CD4-positive, alpha-beta T cell treated with Interleukin-10 for 1 hour (primary cell): ENCODE results near the gene ANXA4.
"Not testable (repeated sequence)": the region's sequence is repeated elsewhere in the genome, so short reads cannot be mapped to it uniquely, and the experiment has no call there.

Source experiments
- DNase-seq: peaks from one replicate; pipeline ENCODE4 v3.0.0-alpha.2; 2020

Gene ANXA4

DNA sequence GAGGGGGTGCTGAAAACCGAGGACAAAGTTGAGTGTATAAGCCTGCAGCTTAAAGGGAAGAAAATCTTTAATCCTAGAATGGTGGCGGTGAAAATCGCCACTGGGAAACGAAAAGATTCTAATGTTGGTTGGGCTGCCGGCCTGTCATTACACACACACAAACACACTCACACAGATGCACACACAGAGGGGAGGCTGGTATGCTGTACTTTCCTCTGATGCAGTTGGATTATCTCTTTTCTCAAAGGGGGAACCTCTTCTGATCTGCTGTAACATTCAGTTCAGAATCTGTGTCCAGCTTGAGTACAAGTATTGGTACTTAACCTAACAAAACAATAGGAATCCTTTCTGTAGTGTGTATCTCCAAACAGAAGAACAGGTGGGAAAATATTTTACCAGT lies 39.0 kb downstream of the ANXA4 start:
- no peak for DNase-seq

DNA sequence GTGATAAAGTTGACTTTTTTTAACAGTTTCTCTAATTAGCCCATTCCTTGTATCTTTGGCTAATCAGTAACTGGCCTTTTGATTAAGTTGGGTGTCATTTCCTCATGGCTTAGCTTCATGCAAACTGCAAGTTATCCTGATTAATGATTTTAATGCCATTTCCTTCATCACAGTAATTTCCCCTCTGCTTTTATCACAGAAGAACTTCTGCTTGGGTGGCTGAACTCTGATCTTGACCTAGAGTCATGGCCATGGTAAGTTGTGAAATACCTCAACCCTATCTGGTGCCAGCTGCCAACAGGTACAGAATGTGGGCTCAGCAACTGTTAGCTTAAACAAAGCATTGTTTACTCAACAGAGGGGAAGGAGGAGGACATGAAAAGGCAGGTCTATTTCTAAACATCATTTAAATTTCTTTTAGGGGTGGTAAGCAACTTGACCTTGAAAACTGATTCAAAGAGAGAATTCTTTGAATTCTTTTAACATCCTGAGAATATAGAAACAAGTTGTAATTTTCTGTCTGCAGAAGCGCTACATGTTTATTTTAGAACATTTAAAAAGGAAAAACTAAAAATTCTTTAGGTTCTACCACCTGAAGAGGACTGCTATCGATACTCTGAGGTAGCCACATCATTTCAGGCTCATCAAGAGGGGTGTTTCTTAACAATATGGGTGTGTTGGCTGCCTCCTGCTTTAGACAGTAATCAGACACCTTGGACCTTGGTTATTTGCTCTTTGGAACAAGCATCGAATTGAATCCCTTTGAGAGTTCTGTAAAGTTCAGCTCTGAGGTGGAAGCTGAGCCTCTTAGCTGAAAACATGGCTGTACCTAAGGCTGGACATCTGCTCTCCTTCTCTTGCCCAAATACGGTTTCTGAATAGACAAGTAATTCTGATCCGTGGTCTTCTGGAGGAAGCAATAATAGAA lies 39.7 kb downstream of the ANXA4 start:
- DNase-seq = no peak

DNA sequence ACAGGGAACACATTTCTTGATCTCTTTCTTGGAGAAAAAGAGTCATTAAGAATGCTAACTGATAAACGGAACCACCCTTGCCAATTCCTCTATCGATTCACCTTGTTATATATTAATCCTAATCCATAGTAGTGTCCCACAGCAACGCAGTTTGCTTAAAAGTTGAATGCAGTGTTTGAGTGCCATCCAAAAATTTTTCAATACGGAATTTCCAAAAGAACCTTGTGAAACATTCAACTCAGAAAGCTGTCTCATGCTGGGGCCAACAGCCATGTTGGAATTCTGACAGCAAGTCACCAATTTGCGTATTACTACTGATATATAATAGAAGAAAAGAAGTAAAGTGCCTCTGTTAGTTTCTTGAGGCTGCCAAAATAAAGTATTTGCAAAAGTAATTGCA lies 42.3 kb downstream of the ANXA4 start:
- DNase-seq = no peak

DNA sequence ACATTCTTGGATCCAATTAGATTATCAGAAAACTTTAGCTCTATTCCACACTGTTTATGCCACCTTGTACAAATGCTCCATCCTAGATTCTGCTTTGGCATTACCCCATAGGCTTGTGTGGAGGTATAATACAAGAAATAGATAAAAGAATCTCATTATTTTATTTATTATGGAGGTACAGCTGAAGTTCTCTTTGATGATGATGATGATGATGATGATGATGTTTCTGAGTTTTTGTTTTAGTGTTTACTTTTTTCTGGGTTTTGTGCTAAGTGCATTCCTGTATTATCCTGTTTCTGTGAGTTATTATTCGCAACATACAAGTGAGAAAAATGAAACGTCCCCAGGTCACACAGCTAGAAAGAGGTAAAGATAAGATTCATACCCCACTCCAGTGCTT lies 43.4 kb downstream of the ANXA4 start:
- DNase-seq = no peak

DNA sequence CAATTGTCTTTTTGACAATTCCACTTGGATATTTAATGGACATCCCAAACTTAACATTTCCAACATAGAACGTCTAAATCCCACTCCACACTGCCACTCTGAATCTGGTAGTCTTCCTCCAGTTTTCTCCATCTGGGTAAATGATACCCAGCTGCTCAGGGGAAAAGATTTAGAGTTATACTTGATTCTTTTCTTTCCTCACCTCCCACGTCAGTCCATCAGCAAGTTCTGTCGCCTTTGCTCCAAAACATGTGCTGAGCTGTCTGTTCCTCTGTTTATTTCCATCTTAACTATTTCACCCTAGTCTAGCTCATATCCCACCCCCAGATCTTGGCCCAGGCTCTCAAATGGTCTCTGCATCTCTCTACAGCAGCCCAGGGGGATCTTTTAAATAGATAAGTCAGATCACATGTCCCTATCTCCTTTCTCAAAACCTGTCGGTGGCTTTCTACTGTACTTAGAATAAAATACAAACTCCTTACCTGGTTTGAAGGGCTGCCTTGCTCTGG lies 44.2 kb downstream of the ANXA4 start:
- DNase-seq = no peak

DNA sequence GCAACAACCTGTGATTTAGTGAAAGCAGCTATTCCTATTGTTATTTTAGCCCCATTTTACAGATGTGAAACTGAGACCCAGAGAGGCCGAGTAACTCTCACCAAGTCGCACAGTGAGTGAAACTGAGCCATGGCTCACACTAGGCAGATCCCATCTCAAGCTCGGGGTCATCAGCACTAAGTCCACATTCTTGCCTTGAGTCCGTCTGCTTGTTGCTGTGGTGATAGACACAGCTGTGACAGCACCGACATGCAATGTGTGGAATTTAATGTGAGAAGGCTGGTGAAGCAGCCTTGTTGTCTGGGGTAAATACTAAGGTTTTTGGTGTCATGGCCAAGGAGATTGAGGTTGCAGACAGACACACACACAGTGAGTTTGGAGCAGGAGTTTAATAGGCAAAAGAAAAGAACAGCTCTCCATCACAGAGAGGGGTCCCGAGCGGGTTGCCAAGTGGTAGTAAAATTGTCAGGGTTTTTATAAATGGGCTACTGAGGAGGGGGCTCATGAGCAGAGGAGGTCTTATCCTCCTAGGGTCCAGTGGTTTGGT lies 47.3 kb downstream of the ANXA4 start:
- DNase-seq = no peak

DNA sequence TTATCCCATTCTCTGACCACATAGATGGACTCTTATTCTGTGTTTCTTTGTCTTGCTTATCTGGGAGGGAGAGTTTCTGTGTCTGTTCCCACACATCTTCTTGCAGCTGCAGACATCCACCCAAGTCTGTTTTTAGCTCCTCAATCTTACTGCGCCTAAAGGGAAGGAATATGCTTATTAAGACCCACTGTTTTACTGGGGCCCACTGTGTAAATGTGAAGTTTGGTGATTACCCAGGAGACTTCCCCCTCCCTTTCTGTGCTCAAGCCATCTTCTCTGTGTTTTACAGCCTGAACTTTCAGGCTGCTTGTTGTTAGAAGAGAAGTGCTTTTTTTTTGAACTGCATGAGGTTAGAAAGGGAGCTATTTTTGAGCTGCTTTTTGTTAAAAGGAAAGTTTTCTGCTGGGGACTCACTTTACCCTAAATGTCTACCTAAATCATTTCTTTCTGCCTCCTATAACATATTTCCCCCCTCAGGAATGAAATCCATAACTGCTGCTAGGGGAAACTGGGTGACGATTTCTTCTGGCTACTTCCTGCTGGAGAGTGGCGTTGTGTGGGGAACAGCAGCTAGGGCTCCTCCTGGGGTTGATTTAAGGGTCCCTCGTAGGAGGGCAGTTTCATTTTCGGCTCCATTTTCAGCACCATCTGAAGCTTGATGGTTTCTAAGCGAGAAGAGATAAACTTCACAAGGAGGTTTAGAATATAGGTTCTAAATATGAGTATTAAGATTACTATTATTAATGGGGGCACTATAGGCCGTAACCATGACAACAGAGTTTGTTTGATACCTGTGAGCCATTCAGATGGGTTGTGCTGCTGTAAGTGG lies 48.1 kb downstream of the ANXA4 start:
- no peak for DNase-seq

DNA sequence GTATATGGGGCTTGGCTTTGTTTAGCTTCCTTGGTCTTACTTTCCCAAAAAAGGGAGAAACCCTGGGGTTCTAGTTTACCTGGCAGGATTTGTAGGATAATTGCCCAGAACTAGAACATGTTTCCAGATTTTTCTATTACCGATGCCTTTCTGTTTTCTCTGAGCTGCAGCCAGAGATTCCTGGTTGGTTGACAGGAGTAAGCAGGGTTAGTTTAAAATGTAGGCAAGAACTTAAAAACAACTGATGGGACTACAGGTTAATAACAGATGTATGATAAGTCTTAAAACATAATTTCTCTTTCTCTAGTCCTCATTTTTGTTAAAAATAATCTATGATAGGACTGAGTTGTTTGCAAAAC lies 48.6 kb downstream of the ANXA4 start:
- DNase-seq = no peak

DNA sequence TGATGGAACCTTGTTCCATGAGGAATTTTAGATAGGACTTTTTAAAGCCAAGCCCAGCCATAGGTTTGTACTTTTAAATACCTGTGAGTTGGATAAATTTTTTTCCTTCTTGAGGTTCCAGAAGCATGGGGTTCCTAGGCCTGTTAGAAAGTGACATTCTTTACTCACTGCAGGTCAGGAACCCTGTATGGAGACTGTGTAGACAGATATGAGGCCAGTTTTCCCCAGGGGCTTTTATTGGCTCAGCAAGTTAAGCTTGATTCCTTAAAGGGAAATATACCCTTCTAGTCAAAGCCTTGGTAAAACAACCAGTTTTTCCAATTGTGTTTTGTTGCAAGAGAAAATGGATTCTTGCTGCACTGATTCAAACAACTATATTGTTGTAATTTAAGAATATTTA lies 49.1 kb downstream of the ANXA4 start:
- DNase-seq = no peak

DNA sequence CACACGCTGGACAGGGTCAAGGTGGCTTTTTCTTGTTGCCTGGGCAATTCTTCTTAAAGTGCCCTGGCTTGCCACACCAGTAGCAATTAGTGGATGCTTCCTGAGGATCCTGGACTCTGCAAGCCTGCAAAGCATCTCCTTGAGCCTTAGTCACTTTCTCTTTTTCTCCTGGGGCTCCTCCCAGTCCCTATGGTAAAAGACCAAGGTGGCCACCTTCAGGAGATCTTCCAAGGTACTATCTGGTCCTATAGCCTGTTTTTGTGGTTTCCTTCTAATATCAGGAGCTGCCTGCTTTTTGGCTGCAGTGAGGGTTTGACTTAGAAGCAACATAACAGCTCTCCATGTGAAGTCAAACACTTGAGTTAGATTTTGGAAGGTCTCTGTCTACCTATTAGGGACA lies 54.2 kb downstream of the ANXA4 start:
- no peak for DNase-seq

DNA sequence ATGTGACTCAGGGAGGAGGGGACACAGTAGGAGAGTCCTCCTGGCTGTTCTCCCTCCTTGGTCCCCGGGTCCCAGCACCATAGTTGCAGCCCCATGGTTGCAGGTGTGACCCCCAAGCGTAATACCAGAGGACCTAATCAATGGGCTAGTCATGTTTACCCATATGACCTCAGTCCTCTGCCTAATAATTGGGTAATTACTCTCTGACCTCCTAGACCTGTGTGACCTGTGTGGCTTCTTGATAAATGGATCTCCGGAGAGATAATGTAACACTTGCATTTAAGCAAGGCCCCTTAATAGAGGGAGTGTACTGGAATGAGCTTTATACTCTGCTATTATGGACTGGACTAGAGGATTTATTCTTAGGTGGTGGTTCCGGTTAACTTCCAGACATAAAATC lies 55.3 kb downstream of the ANXA4 start:
- DNase-seq = no peak

DNA sequence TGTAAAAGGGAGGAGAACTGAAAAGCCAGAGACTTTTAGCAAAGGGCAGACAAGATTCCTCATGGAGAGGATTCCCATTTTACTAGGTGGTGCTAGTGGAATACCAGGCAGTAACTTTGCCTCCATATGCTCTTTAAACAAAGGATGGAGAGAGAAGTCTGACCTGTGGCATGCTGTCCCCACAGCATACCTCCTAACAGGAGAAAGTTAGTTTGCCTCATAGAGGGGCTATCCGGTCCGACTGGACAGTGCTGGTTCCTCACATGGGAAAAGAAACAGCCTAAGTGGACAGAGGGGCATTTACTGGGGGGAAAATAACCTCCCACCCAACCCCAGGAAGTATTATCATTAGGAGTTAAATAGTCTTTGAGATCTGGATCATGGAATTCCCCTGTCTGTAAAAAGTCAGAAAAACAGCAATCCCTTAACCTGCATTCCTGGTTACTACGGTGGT lies 55.9 kb downstream of the ANXA4 start:
- no peak for DNase-seq

DNA sequence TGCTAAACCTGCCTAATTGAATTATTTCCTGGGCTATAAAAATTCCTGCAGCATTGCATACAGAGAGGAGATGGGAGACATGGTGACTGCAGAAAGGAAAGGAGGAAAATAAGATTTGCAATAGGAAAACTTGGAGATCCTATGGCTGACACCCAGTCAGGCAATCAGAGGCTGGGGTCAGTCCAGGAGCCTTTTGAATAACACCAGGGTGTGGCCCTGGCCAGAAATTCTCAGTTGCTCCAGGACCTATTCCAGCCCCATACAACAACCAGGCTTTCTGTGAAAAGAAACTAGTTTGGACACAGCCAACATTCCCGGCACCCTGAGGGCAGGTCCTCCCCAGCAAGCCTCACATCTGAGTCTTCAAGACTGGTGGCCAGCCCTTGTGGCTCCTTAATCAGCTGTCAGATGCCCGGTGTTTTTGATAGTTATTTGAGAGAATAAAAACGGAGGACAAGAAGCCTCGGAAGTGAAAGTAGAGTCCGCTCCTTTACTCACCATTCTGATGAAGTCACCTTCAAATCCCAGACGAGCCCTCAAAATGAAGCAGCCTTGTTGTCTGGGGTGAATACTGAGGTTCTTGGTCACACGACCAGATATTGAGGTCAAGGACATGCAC lies 56.5 kb downstream of the ANXA4 start:
- DNase-seq = no peak

DNA sequence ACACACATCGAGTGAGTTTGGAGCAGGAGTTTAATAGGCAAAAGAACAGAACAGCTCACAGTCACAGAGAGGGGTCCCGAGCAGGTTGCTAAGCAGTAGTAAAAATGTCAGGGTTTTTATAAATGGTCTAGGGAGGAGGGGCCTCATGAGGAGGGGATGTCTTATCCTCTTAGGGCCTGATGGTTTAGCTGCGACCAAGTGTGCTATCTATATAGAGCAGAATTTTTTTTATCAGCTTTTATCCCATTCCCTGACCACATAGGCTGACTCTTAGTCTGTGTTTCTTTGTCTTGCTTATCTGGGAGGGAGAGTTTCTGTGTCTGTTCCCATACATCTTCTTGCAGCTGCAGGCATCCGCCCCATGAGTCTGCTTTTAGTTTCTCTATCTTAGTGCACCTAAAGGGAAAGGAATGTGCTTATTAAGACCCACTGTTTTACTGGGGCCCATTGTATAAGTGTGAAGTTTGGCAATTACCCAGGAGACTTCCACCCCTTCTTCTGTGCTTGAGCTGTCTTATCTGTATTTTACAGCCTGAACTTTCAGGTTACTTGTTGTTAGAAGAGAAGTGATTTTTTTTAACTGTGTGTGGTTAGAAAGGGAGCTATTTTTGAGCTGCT lies 57.1 kb downstream of the ANXA4 start:
- no peak for DNase-seq

DNA sequence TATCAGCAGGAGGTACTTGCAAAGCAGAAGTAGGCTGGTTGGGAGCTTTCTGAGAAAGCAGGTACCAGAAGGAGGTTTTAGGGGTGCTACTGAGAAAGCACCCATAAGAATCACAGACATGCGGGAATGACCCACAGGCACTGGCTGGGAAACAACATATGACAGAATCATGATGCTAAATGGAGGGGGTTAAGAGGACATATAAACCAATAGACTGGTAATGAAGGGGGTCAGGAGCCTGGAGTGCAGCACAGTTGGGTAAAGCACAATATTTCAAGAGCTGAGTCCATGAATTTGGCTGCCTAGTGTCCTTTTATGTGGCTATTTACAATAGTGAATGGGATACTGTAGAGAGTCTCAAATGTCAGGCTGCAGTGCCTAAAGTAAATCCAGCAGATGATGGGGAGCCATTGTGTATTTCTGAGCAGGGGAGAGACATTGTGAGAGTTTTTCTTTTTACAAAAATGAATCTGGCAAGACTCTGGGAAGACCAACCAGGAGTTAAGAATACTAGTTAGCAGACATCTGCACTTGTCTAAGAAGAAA lies 59.9 kb downstream of the ANXA4 start:
- DNase-seq = no peak

DNA sequence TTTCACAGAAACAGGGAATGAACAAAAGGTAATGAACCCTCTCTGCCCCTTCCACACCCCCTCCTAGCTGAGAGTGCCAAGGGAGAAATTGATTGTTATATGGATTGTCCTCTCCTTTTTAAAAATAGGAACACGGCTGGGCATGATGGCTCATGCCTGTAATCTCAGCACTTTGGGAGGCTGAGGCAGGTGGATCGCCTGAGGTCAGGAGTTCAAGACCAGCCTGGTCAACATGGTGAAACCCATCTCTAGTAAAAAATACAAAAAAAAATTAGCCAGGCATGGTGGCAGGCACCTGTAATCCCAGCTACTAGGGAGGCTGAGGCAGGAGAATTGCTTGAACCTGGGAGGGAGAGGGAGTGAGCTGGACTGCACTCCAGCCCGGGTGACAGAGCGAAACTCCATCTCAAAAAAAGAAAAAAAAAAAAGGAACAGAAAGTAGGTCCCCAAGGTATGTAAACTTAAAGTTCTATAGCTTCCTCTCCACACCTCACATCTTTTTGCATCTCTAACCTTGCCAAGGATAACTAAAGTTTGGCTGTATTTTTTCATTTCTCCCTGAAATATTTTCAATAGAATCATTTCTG lies 60.9 kb downstream of the ANXA4 start:
- DNase-seq = not testable (repeated sequence)

DNA sequence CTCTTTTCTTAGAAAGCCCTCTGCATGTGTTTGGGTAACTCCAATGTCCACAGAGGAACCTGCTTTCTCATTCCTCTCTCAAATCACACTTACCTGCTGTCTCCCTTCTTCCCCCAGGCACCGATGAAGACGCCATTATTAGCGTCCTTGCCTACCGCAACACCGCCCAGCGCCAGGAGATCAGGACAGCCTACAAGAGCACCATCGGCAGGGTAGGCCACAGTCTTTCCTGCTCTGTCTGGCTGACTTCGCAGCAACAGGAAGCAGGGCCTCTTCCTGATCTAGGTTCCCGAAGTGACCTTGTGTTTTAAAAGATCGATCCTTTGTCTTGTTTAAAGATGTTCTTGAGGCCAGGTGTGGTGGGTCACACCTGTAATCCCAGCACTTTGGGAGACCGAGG lies 62.5 kb downstream of the ANXA4 start:
- DNase-seq = no peak

DNA sequence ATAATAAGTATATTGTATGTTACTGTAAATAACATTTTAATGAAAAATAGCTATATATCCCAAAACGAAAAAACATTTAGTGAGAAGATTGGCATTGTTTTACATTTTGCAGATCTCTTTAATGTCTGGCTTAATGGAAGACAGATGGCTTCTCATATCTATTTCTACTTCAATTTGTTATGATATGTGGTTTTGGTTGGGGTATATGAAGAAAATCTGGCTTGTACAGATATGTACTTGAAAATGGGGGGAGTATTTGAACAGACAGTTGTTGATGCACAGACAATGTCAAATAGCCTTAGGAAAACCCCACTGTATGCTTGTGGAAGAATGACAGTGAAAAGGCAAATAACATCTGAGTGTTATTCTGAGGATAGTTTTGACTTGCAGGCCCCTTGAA lies 64.0 kb downstream of the ANXA4 start:
- no peak for DNase-seq

DNA sequence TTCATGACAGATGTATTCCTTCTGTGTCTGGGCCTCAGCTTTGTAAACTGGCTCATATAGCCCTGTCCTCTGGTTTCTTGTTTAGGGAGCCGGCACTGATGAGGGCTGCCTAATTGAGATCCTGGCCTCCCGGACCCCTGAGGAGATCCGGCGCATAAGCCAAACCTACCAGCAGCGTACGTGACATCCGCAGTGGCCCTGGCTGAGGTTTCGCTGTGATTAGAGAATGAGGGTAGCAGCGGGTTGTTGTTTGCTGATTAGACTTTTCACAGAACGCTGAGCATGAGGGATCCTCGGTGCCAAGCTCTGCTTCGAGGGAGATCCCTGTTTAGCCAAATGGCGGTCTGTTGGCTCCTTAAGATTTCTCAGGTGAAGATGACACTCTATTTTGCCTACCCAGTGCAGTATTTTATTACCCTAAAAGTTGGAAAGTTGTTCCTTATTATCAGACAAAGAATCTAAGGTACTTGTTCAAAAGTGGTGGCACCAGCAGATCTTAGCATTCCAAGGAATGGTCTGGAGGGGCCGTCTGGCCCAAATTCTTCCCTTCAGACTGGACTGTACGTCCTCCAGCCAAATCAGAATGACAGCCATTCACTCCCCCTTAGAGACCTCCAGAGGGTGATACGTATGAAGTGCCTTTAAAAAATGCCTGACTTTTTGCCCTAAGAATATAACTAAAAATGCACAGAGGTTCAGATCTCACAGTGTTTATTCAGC lies 66.0 kb downstream of the ANXA4 start:
- DNase-seq = no peak

DNA sequence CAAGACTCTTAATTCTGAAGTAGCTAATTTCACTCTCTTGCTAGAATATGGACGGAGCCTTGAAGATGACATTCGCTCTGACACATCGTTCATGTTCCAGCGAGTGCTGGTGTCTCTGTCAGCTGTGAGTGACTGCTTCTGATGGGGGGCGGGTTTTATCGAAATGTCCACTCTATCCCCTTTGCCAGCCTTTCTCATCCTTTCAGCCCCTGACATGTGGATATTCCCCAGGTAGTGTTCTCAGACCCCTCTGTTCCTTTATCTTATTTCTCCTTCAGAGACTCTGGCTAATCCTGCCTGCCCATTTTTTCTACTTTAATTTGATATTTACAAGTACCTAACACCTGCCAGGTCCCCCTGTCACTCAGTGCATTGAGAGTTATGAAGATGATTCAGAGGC lies 68.6 kb downstream of the ANXA4 start:
- DNase-seq = no peak

DNA sequence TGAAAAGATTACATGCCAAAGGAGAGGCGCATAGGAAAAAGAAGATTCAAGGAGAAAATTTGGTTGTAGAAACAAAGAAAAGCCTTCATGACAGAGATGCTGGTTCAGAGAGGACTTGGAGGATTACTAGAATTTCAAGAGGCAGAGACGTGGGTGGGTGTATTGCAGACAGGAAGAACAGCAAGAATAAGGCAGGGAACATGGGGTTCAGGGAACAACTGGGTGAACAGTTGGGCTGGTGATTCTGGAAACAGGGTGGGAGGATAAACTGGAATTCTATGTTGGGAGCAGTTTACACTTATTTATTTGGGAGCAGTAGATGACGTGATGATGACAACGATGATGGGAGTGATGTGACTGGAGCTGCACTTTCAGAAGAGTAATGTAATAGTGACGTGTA lies 69.1 kb downstream of the ANXA4 start:
- no peak for DNase-seq
